Activated naive CD4-positive, alpha-beta T cell treated with anti-CD3 and anti-CD28 coated beads for 36 hours (primary cell): Measurements from ENCODE around the gene OSBPL5. TPM values are rescaled to one million over a fixed set of nuclear protein-coding genes. Genes with fewer than 3 reads are reported as not detected.

ENCODE experiments used
- CTCF ChIA-PET: fragments of 350-600 bp; sonication (Branson Sonifier 250); formaldehyde crosslinking; loops from one replicate; lab custom pipeline; 2021; ENCODE audit warnings: antibody characterized with exemption; lab: Charles Lee
- DNase-seq: peaks from one replicate; pipeline ENCODE4 v3.0.0-alpha.2; 2020
- H3K27ac Mint-ChIP-seq: one replicate; pipeline ENCODE4 v1.8.0; 2021; ENCODE audit warnings: mild to moderate bottlenecking, mixed read lengths
- H3K27me3 Mint-ChIP-seq: one replicate; pipeline ENCODE4 v1.8.0; 2021; ENCODE audit warnings: low read depth, mixed read lengths
- H3K36me3 Mint-ChIP-seq: one replicate; pipeline ENCODE4 v1.8.0; 2021; ENCODE audit warnings: low read depth, mixed read lengths
- H3K4me1 Mint-ChIP-seq: one replicate; pipeline ENCODE4 v1.8.0; 2021; ENCODE audit warnings: low read depth, mixed read lengths
- H3K4me3 Mint-ChIP-seq: one replicate; pipeline ENCODE4 v1.8.0; 2021; ENCODE audit warnings: mild to moderate bottlenecking, moderate library complexity, mixed read lengths
- H3K9me3 Mint-ChIP-seq: one replicate; pipeline ENCODE4 v1.8.0; 2021; ENCODE audit warnings: mixed read lengths
- intact Hi-C: fragments of 100-400 bp; cut with micrococcal nuclease; formaldehyde crosslinking; loops from one replicate; pipeline ENCODE4 v1.15.1; 2023
- total RNA-seq, 2 experiments: library from RNA; stranded (reverse); gene quantifications; one replicate each; pipeline ENCODE4 v1.2.3, GENCODE V29; 2021

The OSBPL5 gene
- total RNA-seq, 2 experiments from 2014 or later = 3.5 to 3.9 TPM

DNA sequence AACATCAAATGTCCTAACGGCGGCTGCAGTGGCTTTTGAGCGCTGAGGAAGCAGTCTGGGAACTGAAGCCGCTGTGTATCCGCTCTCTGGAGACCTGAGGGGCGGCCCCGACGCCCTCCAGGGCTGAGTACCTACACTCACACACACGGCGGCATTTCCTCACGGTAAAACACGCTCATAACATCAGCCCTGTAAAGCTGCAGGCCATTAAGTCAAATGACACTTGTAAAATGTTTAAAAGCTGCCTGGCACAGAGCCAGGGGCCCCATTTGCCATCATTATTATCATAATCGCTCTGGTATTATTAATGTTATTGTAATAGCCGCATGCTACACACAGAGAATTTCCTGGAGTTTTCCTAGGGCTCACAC lies 113.0 kb downstream of the OSBPL5 start:
- Mint-ChIP-seq H3K36me3 (peaks cover 34% of the 10 kb centered on the region), H3K4me3 (no peak overlapping the region), H3K27ac (no peak overlapping the region), H3K9me3 (no peaks in the 10 kb centered on the region), H3K4me1 (peaks cover 63% of the 10 kb centered on the region), H3K27me3 (no peaks in the 10 kb centered on the region)
- no peak for DNase-seq
- CTCF ChIA-PET = no interaction called here
- intact Hi-C loops = no loop called here

DNA sequence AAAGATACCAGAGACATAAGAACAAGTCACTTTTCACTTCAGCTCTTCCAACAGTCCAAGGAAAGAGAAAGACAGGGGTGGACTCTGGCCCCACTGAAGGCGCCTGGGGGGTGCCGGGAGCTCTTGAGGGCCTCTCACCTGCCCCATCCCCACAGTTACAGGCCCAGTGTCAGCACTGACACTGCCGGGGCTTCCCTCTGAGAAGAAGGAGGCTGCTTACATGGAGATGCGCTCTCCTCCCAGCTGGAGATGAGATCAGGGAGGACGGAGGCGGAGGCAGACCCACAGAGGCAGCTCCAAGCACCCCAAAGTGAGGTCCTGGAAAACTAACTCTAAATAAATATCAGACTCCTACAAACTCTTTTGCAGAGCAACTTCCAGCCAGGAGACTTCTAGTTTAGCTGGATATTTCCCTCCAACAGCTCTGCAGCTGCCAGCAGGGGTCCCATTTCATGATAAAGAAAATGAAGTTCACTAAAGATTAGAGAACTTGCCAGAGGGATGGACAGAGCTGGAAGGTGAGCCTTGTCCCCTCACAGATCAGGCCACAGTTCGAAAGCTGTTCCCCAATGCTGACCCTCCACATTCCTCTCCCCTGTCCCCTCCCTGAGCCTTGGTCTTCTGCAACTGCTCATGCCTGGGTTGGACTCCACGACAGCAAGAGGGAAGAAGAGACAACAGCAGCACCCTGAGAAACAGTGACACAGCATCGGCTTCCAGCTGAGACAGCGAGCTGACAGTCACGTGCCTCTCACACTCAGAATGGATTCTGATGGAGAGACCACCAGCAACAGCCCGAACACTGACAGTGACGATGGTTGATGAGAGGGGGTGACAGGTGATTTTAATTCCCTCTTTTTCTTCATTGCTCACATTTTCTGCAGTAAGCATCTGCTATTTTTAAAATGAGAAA lies 113.7 kb downstream of the OSBPL5 start:
- DNase-seq = no peak
- CTCF ChIA-PET = no interaction called here
- H3K4me1 Mint-ChIP-seq = peaks cover 63% of the 10 kb centered on the region
- no peak overlapping the region for H3K4me3 Mint-ChIP-seq
- H3K27me3 Mint-ChIP-seq = no peaks in the 10 kb centered on the region
- H3K27ac Mint-ChIP-seq = no peak overlapping the region
- no peaks in the 10 kb centered on the region for H3K9me3 Mint-ChIP-seq
- intact Hi-C loops = no loop called here
- peaks cover 35% of the 10 kb centered on the region for H3K36me3 Mint-ChIP-seq

DNA sequence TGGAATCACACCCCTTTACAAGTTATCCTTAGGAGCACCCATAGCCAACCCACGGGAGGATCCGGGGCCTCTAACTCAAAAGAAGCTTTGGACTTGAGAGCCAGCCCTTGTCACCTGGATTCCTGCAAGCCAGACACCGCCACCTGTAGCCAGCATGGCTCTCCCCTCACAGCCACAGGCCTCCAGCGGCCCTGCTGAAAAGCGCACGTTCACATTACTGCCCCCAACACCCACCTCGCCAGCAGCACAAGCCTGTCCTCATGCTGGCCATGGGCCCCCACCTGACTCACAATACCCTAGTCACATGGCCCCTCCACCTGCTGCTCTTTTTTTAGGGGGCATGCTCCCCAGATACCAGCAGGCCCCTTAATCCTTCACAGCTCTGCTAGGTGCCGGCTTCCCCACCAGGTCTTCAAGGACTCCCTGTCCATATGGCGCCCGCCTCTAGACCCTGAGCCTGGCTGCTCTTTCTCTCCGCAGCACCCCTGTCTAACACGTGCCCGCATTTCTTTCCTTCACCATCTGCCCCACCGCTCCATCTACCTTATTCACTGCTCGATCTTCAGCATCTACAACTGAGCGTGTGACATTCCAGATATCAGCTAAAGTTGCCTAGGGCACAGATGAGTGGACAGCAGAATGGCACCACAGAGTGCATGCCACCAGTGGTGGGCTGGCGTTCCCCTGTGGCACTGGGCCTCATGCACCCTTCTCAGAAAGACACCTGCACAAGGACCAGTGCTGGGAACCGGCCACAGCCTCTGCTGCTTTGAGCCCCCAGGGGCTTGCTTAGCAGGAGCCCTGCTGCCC lies 114.5 kb downstream of the OSBPL5 start:
- Mint-ChIP-seq H3K27ac (no peak overlapping the region), H3K4me1 (peaks cover 55% of the 10 kb centered on the region), H3K4me3 (no peak overlapping the region), H3K36me3 (peaks cover 34% of the 10 kb centered on the region), H3K27me3 (no peaks in the 10 kb centered on the region), H3K9me3 (no peaks in the 10 kb centered on the region)
- DNase-seq = no peak
- CTCF ChIA-PET = no interaction called here
- intact Hi-C loops = no loop called here

DNA sequence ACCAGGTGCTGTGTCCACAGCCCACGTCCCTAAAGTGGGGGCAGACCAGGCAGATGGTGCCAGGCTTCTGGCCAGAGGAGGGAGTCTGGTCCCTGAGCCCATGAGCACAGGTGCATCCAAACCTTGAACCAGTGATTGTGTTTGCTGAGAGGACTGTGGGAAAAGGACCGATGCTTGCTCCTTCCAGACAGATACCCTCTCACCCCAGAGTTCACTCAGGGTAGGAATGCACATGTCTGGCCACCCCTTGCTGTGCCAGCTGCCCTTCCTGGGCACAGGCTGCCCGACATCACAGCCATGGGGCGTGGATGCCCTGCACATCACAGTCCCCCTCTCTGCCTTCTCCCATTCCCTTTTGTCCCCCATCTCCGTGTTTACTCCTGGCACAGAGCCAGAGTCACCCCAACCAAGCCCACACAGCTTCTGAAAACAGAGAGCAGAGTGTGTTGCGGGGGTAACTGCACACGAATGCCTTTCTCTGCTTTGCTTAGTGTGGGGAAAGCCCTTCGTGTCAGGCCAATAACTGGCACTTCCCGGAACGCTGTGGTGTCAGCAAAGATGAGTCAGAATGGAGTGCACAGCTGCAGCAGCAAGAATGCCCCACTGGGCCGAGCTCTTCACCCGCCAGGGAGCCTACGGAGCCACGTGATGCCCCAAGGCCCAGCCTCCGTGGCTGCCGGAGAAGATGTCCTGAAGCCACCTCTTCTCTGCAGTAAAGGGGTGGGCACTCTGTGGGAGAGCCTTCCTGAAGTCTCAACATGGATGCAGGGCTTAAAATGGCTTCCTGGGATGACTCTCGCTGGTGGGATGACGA lies 115.5 kb downstream of the OSBPL5 start:
- intact Hi-C loops = no loop called here
- CTCF ChIA-PET = interaction anchor here (0.7 to 1.0 kb wide), 2 partner anchors 11 to 111 kb away, joined by 3 read pairs; no protein-coding TSS in a partner anchor
- peaks cover 50% of the 10 kb centered on the region for H3K4me1 Mint-ChIP-seq
- no peak overlapping the region for H3K4me3 Mint-ChIP-seq
- H3K27ac Mint-ChIP-seq = no peak overlapping the region
- H3K36me3 Mint-ChIP-seq = peaks cover 33% of the 10 kb centered on the region
- DNase-seq = peak; percentile 57
- no peaks in the 10 kb centered on the region for H3K9me3 Mint-ChIP-seq
- no peaks in the 10 kb centered on the region for H3K27me3 Mint-ChIP-seq

DNA sequence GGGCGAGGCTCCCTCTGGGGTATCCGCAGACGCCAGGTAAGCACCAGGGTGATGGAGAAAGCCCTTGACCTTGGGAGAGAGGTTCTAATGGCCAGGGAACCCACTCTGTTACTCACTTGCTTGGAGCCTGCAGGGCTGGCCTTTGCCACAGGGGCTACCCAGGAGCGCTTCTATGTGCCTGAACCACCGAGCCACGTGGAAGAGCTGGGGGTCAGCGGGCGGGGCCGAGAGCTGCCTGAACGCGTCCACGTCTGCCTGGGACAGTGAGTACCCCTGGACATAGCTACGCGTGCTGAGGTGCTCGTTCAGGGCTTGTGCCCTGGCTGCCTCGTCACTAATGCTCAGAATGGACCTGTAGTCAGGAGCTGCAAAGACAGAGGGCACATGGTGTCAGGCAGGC lies 117.5 kb downstream of the OSBPL5 start:
- Mint-ChIP-seq H3K4me1 (peaks cover 37% of the 10 kb centered on the region), H3K4me3 (no peak overlapping the region), H3K27me3 (no peaks in the 10 kb centered on the region), H3K9me3 (no peaks in the 10 kb centered on the region), H3K27ac (no peak overlapping the region), H3K36me3 (peaks cover 30% of the 10 kb centered on the region)
- CTCF ChIA-PET = interaction anchor here (1.1 kb wide), 1 partner anchor 45 kb away, joined by 4 read pairs; no protein-coding TSS in a partner anchor
- no peak for DNase-seq
- intact Hi-C loops = no loop called here

DNA sequence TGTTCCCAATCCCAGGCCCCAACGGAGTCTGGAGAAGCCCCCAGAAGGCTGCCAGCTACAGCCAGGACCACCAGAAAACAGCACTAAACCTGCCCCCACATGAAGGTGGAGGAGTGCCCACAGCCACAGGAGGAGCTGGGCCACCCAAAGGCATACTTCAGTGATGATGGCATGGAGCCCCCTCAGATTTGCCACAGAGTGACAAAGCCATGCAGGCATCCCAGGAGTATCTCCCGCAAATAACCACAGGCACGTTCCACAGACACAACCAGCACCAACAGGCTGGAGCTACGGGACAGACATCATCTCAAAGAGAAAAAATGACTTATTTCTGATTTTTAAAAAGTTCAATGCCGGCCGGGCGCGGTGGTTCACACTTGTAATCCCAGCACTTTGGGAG lies 118.5 kb downstream of the OSBPL5 start:
- H3K36me3 Mint-ChIP-seq = peaks cover 33% of the 10 kb centered on the region

DNA sequence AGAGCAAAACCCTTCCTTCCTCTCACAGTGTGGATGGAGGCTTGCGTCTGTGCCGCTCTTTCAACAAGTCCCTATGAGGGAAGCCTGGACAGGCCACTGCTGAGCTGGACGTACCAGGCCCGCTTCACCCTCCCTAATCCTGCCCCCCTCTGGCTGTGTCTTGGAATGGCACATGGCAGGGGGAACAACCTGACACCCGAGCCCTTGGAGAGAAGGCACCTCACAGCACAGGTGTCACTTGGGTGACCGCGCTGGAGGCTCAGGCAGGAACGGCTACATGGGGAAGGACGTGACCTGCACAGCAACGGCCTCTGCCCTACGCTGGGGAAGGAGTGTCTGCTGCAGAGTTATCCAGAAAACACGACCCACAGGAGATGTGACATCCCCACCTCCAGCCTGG lies 118.9 kb downstream of the OSBPL5 start:
- H3K4me3 Mint-ChIP-seq = no peak overlapping the region
- peaks cover 34% of the 10 kb centered on the region for H3K36me3 Mint-ChIP-seq
- DNase-seq = no peak
- H3K4me1 Mint-ChIP-seq = peaks cover 28% of the 10 kb centered on the region
- CTCF ChIA-PET = interaction anchor here (1.0 kb wide), 1 partner anchor 10 kb away, joined by 4 read pairs; no protein-coding TSS in a partner anchor
- no peak overlapping the region for H3K27ac Mint-ChIP-seq
- no peaks in the 10 kb centered on the region for H3K9me3 Mint-ChIP-seq
- no peaks in the 10 kb centered on the region for H3K27me3 Mint-ChIP-seq
- intact Hi-C loops = no loop called here

More for the DNA sequence above, 118.5 kb downstream of the OSBPL5 start:
- no peak for DNase-seq
- Mint-ChIP-seq H3K4me3 (no peak overlapping the region), H3K9me3 (no peaks in the 10 kb centered on the region), H3K27ac (no peak overlapping the region), H3K4me1 (peaks cover 32% of the 10 kb centered on the region), H3K27me3 (no peaks in the 10 kb centered on the region)
- intact Hi-C loops = no loop called here
- CTCF ChIA-PET = interaction anchor here (0.7 kb wide), 1 partner anchor 29 kb away, joined by 3 read pairs; no protein-coding TSS in a partner anchor

DNA sequence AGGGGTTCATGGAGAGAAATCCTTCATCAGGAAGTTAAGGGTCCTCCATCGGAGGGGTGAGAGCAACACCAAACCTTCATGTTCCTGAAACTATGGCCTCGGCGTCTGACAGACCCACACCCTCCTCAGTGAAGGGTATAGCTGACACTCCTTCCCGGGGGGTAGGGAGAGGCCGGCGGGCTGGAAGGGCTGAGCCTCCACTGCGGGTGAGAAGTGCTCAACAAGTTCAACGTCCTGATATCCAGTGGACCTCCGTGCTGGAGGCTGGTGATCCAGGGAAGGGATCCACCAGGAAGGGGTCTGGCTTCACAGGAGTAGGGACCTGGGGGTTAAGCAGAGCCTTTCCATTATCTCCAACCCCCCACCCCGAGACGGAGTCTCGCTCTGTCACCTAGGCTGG lies 120.2 kb downstream of the OSBPL5 start:
- CTCF ChIA-PET = no interaction called here
- H3K27ac Mint-ChIP-seq = no peak overlapping the region
- peaks cover 30% of the 10 kb centered on the region for H3K36me3 Mint-ChIP-seq
- peaks cover 15% of the 10 kb centered on the region for H3K4me1 Mint-ChIP-seq
- no peaks in the 10 kb centered on the region for H3K27me3 Mint-ChIP-seq
- H3K4me3 Mint-ChIP-seq = no peak overlapping the region
- no peak for DNase-seq
- H3K9me3 Mint-ChIP-seq = no peaks in the 10 kb centered on the region
- intact Hi-C loops = no loop called here

DNA sequence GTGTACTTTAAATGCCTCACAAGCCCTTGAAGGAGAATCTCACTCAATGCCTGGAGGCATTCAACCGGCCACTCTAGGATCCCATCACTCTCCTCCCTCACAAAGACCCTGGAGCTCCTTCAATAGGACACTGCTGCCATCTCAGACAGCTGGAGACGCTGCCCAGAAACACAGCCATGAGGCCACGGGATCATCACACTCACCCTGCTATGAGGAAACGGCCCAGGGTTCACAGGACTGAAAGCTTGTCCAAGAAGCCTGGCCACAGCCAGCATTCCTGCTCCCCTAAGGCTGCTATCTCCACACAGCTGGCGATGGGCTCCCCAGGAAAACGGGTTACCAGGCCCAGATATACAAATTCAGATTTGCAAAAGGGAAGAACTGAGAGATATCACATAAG lies 121.1 kb downstream of the OSBPL5 start:
- no peak for DNase-seq
- Mint-ChIP-seq H3K4me3 (no peak overlapping the region), H3K4me1 (peaks cover 8% of the 10 kb centered on the region), H3K36me3 (peaks cover 34% of the 10 kb centered on the region), H3K9me3 (no peaks in the 10 kb centered on the region), H3K27ac (no peak overlapping the region), H3K27me3 (no peaks in the 10 kb centered on the region)
- intact Hi-C loops = no loop called here
- CTCF ChIA-PET = no interaction called here

DNA sequence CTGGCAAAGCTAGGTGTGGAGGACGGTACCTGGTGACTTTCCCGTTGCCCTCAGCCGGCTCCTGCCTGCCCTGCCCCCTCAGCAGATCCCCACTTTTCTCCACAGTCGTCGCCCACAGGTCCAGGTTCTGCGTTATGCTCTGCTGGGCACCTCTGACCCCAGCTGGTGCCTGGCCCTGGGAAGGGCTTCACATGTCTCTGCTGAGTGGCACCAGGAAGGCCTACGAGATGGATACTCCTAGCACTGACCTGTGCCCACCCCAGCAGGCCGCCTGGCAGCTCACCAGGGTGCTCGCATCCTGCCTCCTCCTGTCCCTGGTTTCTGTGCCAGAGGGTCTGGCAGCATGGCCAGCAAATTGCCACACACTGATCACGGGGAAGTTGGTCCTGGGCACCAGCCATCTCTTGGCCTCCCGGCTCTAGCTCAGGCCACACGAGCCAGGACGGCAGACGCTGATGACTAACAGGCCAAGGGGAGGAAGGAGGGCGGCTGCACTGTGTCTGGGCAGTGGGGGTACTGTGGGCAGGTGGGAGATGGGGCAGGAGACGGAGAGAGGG lies 121.7 kb downstream of the OSBPL5 start:
- Mint-ChIP-seq H3K27me3 (no peaks in the 10 kb centered on the region), H3K27ac (no peak overlapping the region), H3K4me3 (no peak overlapping the region), H3K36me3 (peaks cover 37% of the 10 kb centered on the region), H3K4me1 (peaks cover 6% of the 10 kb centered on the region), H3K9me3 (no peaks in the 10 kb centered on the region)
- CTCF ChIA-PET = no interaction called here
- intact Hi-C loops = no loop called here
- no peak for DNase-seq

DNA sequence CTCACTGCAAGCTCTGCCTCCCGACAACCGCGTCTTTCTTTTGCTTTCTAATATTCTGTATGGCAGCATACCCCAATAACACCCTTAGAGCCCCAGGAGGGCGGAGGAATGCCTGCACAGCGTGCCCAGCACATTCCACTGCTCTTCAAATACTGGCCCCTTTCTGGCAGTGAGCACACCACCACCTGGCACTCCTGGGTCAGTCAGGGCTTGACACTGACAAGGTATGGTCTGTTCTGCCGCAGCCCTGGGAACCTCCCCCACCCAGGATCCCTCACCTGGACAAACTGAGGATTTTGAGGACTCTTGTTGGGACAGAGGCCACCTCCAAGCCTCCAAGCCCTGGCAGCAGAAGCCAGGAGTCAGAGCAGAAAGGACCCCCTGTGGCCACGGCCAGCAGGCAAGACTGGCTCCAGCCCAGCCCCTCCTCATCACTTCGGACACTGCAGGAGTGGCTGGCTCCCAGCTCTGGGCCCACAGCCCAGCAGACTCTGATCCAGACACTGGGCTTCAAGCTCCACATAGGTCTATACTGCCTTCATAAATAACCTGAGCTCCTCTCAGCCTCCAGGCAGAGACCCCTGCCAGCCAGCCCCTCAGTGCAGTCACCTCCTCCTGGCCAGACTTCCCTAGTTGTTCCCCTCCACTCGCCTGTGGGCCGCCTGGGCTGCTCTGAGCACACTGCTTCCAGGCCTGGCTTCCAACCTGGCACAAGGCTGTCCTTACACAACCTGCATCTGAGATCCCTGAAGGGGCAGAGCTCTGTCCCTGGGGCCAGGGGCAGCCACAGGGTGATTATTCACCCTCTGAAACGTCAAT lies 122.4 kb downstream of the OSBPL5 start:
- peaks cover 8% of the 10 kb centered on the region for H3K4me1 Mint-ChIP-seq
- H3K27ac Mint-ChIP-seq = no peak overlapping the region
- H3K4me3 Mint-ChIP-seq = no peak overlapping the region
- CTCF ChIA-PET = no interaction called here
- peaks cover 40% of the 10 kb centered on the region for H3K36me3 Mint-ChIP-seq
- intact Hi-C loops = no loop called here
- H3K27me3 Mint-ChIP-seq = no peaks in the 10 kb centered on the region
- no peaks in the 10 kb centered on the region for H3K9me3 Mint-ChIP-seq
- DNase-seq = no peak
